GM18868 (cell line): ENCODE results near the gene SYNC.
"Not testable (repeated sequence)": the region's sequence is repeated elsewhere in the genome, so short reads cannot be mapped to it uniquely, and the experiment has no call there.

ENCODE experiments used
- ATAC-seq: cut with Tn5 transposase; IDR thresholded peaks from one replicate; pipeline ENCODE4 v1.9.1; 2021; ENCODE audit warnings: mild to moderate bottlenecking, moderate library complexity; ENCODE audit not compliant: unreplicated experiment

The SYNC gene

DNA sequence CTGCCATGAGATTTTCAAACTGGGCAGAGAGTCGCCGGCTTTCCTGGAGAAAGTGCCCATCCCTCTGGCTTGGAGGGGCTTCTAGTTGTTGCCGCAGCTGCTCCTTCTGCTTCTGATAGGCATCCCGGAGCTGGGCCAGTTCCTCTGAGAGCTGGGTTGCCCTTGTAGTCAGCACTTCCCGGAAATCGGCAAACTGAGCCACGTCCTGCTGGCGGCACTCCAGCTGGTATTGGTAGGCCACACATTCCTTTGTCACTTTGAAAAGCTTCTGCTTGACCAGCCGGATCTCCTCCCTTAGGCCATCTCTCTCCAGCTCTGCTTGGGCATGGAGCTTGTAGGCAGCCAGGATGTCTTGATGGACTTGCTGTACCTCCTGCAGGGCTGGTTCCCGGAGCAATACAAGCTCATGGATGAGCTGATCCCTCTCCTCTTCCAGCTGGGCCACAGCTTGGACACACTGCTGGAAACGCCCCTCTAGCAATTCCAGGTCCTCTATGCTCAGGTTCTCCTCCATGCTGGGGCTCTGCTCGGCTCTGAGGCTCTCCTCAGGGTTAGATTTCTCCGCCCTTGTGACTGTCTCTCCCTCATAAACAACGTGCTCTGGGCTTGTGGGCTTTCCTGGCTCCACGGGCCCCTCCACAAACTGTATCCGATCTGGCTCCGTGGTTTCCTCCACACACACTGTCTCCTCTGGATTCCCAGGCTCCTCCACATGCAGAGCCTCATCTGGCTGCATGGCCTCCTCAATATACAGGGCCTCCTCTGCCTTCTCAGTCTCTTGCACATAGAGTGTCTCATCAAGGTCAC lies 7.3 kb downstream of the SYNC start:
- ATAC-seq: no peak

DNA sequence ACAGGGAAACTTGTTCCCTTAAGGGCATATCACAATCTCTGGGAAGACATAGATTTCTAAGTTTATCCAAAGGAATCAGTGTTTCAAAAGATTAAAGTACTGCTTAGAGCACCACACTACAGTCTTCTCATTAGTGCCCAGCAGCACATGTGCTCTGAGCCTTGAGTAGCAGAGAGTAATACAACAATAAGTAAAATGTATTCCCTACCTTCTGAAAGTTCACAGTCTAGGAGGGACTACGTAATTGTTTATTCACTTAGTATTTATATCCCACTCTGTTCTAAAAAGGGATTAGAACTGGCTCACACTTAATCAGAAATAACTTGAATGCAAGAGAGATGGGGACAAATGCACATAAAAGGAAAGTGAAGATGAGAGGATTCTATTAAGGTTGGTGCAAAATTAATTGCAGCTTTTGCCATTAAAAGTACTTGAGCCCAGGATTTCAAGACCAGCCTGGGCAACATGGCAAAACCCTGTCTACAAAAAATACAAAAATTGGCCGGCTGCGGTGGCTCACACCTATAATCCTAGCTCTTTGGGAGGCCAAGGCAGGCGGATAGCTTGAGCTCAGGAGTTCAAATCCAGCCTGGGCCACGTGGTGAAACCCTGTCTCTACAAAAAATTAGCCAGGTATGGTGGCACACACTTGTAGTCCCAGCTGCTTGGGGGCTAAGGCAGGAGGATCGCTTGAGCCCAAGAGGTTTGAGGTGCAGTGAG lies 9.0 kb downstream of the SYNC start:
- no peak for ATAC-seq

DNA sequence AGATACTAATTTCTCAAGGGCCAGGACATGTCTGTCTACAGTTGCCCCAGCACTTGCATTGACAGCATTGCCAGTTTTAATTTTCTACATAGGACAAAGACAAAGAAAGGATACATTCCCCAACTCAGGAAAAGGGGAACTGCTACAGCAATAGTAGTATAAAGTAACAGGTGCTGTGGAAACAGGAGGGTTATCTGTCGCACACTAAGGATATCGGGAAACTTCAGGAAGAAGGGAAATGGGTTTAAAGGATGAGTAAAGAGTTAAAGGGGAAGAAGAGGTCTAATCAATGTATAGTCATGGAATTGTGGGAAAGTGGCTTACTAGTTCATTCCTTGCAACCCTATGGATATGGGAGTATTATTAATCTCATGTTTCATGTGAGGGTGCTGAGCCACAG lies 16.2 kb downstream of the SYNC start:
- no peak for ATAC-seq

DNA sequence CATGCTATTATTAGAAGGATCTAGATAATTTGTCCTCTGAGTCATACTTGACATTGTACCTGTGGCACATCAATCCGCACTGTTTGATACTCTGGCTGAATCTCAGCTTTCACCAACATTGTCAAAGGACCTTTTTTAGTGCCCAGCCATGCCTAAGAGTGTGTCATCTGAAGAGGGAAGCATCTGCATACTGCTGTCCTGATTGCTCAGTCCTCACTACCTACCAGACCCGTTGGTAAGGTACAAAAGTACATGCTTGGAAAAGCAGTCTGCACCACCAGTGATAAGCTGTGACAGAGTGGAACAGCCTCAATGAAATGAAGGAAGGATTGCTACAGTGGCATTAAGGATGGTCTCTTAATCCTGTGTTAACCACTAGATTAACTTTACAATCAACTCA lies 17.1 kb downstream of the SYNC start:
- no peak for ATAC-seq

DNA sequence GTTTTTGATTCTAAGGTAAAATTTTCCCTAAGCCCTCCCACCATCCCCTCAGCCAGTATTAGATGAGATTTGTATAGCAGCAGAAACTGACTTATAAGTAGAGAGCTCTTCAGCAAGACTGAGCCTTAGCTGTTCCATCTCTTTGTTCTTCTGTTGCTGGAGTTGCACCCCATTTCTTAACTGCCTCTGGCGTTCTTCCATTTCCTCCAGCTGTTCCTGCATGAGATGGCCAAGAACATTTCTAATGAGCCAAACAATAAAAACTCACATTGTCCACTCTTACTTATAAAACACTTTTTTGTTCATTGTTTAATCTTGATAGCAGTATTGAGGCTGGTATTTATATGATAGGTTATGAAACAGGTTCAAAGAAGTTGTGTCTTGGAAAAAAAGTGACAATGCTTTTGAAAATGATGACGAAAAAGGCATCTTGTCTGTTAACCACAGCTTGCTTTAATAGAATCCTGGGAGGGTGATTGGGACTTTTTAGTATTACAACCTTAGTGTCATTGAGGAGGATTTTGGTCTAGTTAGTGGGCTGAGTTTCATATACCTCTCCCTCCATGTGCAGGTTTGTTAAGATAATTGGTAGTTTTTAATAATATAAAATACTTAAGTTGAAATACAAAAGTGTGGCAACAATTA lies 18.3 kb downstream of the SYNC start:
- ATAC-seq: no peak

DNA sequence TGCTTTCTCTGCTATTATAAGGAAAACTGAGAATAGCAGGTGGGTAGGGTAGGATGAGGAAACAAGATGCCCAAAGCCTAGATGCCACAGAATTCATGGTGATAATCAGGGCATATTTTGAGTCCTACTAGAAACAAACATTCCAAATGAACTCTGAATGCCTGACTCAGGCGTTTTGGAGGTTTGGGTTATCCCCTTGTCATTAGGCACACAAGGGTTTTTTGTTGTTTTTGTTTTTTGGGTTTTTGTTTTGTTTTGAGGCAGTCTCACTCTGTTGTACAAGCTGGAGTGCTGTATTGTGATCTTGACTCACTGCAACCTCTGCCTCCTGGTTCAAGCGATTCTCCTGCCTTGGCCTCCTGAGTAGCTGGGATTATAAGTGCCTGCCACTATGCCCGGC lies 19.2 kb downstream of the SYNC start:
- no peak for ATAC-seq

DNA sequence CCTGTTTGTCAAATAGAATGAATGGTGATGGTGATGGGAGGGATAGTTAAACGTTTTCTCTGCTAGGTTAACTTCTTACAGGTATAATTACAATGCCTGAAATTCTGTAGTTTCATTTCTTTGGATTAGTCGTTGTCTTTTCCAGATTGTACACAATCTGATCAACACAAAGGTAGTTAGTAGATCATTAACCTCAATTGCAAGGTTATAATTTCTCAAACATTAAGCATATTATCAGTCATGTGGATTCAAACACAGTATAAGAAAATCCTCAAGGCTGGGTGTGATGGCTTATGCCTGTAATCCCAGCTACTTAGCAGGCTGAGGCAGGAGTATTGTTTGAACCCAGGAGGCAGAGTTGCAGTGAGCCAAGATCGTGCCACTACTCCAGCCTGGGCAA lies 20.6 kb downstream of the SYNC start:
- ATAC-seq: no peak

DNA sequence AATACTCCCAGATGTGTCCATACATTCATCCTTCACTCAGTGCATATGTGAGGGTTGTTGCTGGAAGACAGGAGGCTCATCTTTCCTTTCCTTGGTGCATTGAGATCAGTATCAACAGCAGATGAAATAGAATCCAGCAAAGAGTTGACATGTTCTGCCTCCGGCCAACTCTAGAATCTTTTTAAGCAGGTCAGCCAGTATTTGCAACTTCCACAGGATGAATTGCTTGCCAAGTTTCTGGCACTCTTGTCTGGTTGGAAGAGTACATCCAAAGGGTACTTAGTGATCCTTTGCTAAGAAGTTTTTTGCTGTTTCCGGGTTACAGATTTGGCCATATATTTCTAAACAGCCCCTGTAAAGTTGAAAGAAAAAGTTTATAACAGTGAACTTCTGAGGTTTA lies 21.1 kb downstream of the SYNC start:
- ATAC-seq: no peak

DNA sequence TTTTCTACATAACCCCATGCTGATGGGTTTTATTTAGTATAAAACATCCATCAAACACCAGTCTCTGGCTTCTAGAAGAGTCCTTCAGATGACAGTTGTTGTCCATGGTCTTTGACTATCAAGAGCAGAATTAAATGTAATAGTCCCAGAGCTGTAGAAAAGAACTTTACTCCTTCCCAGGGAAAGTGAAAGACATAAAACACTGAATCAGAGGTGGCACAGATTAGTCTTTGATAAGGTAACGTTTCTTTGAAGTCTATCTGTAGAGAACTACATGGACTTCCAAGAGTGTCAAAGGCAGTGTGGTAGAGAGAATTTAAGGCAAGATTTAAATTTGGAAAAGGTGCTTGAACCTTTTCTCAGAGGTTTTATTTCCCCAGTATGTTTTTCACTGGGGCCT lies 21.9 kb downstream of the SYNC start:
- ATAC-seq: no peak

DNA sequence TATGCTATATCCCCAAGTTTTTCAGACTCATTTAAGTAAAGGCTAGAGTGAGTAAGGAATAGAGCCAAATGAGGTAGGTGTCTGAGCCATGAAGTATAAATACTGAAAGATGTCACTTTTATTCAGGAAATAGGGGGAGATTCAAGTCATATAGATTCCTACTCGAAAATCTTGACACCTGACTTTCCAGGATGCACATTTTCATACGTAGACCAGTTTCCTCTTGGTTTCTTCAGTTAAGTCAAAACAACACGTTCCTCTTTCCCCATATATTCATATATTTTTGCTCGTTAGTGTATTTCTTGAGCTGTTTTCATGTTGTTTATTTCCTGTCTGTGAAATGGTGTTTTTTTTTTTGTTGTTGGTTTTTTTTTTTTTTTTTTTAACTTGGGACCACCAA lies 22.6 kb downstream of the SYNC start:
- ATAC-seq: not testable (repeated sequence)

DNA sequence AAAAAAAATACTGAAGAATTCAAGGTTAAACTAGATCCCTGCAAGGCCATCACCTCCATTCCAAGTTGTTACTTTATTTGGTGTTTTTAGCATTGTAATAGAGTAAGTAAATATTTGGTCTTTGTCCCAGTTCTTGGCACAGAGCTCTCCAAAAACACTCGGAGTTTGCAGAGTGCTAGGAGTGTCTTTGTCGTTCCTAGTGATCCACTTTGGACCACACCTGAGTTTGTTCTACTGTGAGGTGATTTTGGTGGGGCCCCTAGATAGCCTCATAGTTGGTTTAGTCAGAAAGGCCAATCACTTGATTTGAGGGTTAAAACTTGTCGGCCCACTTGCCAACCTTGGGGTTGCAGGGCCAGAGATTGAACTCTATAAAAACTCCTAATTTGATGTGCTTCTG lies 25.6 kb downstream of the SYNC start:
- no peak for ATAC-seq

DNA sequence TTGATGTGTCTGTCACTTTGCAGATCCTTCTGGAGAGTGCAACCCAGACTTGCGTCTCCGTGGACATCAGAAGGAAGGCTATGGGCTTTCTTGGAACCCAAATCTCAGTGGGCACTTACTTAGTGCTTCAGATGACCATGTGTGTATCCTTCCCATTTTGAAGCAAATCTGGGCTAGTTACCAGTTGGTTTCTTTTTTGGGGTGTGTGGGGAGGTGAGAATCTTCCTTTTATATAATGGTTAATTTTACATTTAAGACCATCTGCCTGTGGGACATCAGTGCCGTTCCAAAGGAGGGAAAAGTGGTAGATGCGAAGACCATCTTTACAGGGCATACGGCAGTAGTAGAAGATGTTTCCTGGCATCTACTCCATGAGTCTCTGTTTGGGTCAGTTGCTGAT lies 33.9 kb downstream of the SYNC start:
- ATAC-seq: not testable (repeated sequence)

DNA sequence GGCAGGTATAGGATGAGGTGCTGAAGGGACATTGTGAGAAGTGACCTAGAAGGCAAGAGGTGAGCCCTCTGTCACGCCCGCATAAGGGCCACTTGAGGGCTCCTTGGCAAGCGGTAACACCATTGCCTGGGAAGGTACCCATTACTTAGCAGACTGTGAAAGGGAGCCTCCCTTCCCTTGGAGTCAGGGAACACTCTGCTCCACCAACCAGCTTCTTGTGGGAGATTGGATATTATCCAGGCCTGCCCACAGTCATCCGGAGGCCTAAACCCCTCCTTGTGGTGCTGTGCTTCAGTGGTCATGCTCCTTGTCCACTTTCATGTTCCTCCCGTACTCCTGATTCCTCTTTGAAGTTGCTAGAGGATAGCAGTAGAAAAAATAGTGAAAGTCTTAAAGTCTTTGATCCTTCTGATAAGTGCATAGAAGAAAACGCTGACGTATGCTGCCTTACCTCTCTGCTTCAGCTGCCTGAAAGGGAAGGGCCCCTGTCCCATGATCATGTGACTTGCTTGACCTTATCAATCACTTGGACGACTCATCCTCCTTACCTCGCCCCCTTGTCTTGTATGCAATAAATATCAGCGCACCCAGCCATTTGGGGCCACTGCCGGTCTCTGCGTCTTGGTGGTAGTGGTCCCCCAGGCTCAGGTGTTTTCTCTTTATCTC lies 35.5 kb downstream of the SYNC start:
- ATAC-seq: no peak

DNA sequence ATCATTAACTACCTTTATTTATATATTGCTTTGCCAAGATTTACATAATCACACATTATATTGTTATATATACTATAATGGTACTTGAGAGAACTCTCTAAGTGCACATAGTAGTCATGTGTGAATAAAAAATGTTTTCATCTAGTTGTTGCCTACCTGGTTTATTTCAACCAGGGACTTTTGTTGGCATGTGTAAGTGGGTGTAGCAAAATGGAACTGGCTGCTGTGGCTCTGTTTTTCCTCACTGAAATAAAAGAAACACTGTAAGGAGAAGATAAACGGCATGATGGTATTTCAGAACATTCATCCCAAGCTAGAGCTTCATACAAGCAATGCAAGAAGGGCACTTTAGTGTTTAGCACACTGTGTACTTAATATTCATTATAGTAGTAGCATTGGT lies 36.7 kb downstream of the SYNC start:
- ATAC-seq: no peak

DNA sequence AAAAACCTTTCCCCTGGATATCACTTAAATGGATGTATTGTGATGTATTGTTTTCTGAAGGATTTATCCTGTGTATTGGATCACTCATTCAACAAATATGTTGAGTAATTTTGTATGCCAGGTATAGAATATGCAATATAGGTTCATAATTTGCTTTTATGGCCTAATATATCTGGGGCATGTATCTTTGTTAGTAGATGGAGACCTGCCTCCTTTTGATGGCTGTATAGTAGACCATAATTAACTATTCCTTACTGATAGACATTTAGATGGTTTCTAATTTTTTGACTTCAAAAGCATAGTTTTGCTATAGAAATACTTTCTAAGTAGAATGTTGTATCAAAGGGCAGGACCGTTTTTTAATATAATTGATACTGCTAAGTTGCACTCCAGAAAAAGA lies 43.0 kb downstream of the SYNC start:
- no peak for ATAC-seq

DNA sequence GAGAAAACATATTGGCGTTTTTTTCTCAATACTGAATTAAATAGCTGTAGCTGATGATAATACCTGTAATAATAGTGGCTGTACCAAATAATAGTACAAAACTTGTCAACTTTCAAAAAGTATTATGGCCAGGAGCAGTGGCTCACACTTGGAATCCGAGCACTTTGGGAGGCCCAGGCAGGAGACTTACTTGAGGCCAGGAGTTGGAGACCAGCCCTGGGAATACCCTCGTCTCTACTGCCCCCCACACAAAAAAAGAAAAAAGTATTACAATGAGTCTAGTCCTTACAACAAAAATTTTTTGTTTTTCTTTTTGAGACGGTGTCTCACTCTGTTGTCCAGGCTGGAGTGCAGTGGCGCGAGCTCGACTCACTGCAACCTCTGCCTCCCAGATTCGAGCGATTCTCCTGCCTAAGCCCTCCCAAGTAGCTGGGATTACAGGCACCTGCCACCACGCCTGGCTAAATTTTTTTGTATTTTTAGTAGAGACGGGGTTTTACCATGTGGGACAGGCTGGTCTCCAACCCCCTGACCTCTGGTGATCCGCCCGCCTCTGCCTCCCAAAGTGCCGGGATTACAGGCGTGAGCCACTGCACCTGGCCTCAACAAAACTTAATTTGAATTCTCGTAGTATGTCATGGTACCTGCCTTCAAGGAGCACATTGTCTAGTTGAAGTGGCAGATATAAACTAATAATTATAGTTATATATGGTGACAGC lies 50.2 kb downstream of the SYNC start:
- ATAC-seq: no peak

DNA sequence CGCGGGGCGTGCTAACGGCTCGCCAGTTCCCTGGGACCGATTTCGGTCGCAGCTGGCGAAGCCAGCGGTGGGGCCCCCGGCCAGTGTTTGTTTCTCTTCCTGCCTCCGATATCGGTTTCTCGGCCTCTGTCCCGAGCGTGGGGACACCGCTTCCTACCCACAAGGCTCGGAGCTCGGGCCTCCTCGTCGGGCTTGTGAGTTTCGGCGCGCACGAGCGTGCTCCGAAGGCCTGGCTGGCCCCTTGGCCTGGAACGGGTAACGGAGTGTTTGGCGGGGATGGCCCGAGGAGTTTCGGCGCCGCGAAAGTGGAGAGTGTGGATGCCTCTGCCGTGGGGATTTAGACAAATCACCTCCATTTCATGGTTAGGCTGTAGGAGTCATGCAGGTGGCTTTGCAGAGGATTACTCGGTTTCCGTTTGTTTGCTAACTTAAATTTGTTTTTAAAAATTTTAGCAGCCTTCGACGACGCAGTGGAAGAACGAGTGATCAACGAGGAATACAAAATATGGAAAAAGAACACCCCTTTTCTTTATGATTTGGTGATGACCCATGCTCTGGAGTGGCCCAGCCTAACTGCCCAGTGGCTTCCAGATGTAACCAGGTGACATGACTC lies 51.0 kb downstream of the SYNC start:
- no peak for ATAC-seq

DNA sequence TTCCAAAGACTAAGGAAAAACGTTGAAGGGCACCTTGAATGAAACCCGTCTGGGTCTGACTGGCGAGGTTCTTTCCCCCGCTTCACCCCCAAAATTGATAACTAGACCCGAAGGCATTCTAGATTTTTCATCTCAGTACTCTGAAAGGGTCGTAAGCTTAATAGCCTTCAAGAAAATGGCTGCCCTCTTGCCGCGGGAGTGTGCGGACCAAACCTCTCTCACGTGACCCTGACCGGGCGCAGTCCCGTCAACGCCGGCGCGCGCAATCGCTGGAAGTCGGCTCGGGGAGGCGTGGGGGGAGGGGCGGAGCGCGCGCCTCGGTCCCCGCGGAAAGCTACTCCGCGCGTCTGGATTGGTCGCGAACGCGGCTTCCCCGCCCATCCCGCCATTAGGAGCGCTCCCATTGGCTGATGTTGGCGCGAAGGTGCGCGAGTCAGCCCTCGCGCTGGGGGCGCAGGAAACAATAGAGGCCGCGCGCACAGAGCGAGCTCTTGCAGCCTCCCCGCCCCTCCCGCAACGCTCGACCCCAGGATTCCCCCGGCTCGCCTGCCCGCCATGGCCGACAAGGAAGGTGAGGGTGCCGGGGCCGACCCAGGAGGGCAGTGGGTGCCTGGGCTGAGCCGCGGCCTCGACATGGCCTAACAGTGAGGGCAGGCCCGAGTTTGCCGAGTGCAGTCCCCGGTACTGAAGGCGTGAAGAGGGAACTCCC lies 51.7 kb downstream of the SYNC start, which contains the start of gene RBBP4:
Gene RBBP4 (plus strand): TSS at position 457 of the 709 bp plus-strand sequence. CDS start 99 bp downstream, at position 556.
- ATAC-seq: peak; percentile 71

DNA sequence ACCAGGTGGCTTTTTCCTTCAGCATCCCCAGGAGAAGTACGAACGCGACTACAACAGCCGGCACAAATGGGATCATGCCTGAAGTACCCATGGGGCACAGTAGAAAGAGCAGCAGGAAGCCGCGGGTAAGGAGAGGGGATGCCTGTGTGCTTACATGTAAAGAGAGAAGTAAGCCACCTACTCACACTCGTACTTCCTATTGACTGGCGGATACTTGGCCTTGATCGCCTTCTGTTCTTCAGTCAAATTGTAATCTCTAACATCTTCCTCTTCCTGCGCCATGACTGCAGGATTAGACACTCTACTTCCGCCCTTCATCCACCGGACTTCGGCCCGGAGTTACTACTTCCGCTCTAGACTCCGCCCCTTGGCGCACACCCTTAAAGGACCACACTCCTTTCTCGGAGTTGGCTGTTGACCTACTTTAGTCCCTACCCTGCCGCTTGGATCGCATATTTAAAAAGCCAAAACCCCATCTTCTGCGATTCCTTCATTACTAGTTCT lies 52.3 kb downstream of the SYNC start, which contains the start of gene ZBTB8OS:
Gene ZBTB8OS (minus strand): TSS at position 303 of the 504 bp plus-strand sequence. CDS start 21 bp downstream, at position 282.
- ATAC-seq: peak; percentile 69
